NCI-H1930 (cell line): ENCODE measurements around the gene SERPINA3.
"Not testable (repeated sequence)": the region's sequence is repeated elsewhere in the genome, so short reads cannot be mapped to it uniquely, and the experiment has no call there.

ENCODE experiments used
- DNase-seq, 2 experiments: peaks; one replicate each; lab custom pipeline; 2025; lab: John Stamatoyannopoulos, UW

The SERPINA3 gene

DNA sequence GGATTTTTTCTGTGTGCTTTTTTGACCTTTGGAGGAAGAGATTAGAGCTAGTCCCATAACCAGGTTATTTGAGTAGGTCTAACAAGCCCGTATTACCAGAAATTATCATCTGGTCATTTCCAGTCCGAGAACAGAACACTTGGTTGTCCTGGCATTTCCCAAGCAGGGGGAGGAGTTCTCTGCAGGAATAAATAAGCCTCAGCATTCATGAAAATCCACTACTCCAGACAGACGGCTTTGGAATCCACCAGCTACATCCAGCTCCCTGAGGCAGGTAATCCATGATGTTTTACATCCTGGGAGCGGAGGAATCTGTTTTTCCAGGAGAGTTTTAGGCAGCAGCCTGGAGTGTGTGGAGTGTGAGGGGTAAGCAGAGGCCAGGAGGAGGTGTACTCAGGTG, at the start of gene SERPINA3:
SERPINA3 (plus strand) TSS at position 218 of the 400 bp plus-strand sequence. CDS start 2,051 bp downstream, outside the sequence.
- no peak for DNase-seq

DNA sequence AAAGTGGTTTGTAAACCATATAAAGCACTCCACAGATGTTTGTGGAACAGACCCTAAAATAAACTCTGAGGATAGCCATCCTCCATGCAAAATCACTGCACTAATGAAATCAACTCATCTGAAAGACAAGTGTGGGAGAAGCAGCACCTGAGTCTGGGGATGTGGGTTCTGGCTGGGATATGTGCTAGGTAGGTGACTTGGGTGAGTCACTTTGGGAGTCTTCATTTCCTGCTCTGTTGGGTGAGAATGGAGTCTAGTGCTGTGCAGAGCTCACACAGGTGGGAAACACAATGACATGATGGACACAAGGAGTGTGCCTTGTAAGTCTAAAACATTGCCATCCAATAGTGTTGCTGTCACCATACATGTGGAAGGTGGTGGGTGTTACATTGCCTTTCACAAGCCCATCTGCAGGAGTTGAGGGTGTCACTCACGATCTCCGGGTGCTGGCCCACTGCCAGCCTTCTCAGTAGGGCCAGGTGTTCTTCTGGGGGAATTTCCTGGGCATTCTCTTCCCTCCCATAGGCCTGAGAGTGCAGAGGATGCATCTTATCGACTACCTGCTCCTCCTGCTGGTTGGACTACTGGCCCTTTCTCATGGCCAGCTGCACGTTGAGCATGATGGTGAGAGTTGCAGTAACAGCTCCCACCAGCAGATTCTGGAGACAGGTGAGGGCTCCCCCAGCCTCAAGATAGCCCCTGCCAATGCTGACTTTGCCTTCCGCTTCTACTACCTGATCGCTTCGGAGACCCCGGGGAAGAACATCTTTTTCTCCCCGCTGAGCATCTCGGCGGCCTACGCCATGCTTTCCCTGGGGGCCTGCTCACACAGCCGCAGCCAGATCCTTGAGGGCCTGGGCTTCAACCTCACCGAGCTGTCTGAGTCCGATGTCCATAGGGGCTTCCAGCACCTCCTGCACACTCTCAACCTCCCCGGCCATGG, 49.0 kb upstream of the SERPINA3 start:
- DNase-seq: no peak

DNA sequence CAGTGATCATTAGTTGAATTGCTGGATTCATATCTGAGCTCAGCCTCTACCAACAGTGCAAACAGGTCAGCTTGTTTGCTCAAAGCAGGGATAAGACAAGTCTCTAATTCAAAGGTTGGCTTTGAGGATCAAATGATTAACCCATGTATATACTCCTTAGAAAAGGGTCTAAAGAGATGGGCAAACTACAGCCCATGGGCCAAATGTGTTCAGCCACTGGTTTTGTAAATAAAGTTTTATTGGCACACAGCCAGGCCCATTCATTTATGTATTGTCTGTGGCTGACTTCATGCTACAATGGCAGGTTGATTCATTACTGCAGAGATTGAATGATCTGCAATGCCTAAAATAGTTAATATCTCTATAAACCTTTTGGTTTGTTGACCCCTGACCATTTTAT, 47.8 kb upstream of the SERPINA3 start:
- no peak for DNase-seq

DNA sequence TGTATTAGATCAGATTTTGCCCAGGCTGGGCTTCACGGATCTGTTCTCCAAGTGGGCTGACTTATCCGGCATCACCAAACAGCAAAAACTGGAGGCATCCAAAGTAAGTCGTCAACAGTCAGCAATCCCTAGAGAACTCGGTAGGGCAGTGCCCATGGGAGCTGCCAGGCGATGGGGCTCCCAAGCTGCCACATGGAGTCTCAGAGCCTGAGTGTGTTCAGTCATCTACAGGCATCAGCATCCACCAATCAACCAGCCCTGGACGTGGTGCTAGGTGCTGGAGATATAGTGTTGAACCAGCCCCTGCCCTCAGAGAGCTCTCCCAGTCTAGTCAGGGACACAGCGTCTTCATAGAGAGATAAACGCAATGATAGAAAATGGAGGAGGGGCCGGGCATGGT, 44.0 kb upstream of the SERPINA3 start:
- DNase-seq: no peak

DNA sequence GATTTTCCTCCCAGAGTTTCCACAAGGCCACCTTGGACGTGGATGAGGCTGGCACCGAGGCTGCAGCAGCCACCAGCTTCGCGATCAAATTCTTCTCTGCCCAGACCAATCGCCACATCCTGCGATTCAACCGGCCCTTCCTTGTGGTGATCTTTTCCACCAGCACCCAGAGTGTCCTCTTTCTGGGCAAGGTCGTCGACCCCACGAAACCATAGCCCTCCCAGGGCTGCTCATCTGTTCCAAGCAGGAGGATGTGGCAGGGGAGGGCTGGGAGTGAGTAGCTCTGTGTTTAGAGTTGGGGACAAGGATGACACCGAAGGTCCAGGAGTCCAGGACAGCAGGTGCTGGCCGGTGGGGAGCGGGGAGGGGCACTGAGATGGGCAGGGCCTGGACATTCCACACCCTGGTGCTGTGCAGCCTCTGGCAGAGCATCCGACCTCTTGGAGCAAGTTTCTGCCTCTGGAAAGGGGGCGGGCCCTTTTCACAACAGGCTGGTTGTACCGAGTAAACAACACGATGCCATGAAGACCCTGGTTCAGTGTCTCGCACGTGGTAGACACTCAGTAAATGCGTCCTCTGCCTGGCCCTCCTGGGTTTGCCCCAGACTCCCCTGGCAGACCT, 42.7 kb upstream of the SERPINA3 start:
- DNase-seq: no peak

DNA sequence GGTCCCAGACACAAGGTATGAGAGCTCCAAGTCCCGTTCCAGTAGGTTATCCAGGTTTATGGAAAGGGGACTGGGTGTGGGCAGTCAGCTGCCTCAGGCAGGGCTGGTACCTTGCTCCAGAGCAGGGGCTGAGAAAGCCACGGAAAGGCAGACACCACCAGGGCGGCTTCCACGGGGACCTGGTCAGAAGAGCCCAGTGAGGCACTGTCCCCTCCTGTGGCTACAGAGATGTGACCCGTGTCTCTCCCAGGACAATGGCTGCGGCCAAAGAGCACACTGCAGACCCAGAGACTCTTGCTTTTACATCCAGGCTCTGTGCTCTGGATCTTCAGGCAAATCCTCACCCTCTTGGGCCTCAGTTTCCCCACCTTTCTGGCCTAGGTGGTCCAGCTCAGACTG, 42.2 kb upstream of the SERPINA3 start:
- no peak for DNase-seq

DNA sequence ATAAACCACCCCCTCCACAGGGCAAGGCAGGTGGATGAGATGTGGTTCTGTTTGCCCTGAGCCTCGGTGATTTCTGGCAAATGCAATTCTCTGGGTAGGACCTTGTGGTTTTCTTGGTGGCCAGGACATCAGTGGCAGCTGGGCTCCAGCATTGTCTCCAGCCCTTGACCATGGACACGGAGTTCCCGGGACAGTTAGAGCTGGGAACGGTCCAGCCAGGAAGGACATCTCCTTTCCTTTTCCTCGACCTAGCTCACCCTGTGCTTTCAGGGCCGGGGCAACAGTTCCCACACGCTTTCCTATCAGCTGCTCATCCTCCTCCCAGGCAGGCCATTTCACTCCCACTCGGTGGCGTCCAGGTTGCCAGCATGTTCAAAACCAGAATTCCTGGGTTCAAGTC, 41.8 kb upstream of the SERPINA3 start:
- no peak for DNase-seq

DNA sequence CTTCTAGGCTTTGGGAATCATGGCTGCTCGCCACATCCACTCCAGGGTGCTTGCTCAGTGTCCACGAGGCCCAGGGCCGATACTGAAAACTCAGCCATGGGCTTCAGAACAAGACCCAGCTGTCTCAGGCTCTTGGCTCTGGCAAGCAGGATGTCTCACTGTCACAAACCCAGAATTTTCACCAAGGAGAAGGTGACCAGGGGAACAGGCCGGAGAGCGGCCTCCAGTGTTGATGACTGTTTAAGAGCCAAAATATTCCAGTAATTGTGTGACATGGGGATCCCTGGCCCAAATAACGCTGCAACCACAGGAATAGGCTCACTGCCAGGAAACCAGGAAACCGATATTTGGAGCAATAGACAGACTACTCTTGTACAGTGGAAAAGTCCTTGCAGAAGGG, 40.8 kb upstream of the SERPINA3 start:
- DNase-seq: no peak

DNA sequence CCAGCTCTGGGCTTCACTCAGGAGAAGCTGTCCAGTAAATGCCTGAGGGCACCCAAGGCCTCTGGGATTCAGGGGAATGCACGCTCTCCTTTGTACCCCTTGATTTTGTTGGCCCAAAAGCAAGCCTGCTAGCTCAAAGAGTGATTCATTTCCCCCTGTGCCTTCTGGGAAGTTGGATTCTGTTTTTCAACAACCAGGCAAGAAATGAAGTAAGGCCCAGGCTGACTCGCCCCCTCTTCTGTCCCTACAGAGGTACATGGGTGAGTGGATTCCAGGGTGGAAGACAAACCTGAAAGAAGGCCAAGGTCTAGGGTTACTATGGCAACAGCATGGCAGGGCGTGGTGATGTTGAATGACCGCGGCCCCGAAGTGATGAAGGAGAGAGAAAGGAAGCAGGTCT, 40.2 kb upstream of the SERPINA3 start:
- DNase-seq: no peak

DNA sequence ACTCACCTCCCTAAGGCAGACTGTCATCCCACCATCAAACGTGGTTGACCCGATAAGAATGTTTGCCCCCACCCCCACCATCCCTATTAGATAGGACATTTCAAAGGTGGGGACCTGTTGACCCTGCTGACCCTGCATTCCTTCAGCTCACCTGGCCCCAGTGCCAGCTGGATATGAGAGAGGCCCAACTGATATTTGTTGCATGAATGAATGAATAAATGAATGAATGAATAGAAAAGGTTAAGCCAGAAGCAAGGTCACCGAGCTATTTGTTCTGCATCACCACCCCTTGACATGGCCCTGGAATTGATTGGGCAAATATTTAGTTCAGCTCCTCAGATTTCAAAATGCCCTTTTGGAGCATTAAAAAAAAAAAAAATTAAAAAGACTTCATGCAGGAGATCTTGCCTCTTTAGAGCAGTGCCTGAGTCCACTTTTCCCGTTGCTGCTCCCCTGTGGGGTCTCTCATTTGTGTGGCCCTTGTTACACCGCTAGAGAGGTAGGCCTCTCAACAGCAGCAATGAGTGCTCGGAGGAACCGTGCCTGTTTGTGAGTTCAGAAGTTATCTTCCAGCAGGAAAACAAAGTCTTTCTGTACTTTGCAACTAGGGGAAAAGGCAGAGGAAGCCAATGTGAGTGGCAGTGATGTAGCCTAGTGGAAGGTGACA, 39.4 kb upstream of the SERPINA3 start:
- no peak for DNase-seq

DNA sequence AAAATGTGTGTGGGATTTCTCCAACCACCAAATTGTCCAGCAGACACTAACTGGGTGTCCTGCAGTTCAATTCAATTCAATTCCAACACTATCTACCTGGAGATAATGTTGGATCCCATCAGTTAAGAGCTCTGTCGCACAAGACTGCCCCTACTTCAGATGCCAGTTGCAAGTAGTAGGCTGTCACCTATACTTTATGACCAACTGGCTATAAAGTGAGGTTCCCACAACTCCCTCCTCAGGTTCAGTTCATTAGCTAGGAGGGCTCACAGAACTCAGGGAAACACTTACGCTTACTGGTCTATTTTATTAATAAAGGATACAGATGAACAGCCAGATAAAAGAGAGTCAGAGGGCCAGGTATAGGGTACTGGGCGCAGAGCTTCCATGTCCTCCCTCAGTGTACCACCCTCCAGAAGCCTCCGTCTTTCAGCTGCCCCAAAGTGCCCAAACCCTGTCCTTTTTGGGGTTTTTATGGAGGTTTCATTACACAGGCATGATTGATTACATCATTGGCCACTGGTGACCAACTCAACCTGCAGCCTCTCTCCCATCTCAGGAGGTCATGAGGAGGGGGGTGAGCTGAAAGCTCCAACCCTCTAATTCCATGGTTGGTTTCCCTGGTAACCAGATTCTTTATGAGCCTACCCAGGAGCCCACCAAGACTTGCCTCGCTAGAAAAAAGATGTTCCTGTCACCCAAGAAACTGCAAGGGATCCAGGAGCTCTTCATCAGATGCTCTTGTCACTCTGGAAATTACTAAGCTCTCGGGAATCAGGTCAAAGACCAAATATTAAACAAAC, 38.5 kb upstream of the SERPINA3 start:
- DNase-seq: no peak

DNA sequence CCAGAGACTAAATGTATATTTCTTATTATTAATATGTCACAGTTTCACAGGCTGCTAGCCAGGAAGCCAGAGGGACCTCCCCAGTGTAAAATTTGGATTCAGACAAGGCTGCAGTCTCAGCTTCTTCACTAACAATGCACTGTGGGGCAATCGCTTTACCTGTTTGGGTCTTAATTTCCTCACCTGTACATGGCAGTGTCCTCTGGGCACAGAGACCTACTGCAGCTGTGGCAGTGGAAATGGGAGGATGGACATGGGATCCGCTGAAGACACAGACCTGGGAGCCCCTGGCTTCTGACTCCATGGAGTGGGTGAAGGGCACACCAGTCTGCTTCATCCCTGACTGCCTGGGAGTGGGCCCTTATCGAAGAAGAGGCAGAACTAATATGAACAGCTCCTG, 37.9 kb upstream of the SERPINA3 start:
- DNase-seq: no peak

DNA sequence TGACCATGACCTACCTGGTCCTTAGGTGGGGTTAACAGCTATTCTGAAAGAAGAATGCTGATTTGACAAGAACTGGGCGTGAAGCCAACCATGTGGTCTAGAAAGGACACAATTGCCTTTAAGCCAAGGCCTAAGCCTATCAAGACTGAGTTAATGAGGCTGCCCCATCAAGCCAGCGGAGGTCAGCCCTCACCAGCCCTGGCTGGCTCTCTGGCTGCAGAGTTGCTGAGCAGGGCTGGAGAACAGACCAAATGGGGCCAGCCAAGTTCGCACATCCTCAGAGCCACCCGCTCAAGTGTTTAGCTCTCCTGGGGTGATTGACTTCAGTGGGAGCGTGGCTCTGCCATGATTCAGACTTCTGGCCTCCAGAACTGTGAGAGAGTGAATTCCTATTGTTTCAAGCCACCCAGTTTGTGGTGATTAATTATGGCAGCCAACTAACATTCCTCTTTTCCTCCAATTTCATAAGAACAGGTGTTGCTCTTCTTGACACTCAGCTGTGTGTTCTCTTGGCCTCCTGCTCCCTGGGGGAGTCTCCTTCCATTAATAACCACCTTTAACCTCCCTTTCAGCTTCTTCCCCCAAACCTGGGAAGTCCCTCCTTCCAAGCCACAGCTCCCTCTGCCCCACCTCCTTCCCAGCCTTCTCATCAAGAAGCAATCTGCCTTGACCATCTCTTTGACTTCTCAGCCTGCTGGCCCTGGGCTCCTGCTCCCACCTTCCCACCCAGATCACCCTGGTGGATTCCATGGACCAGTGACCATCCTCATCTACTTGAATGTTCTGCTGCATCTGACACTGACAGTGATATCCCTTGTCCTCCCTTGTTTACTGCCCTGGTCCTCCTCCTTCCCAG, 36.2 kb upstream of the SERPINA3 start:
- DNase-seq: no peak

DNA sequence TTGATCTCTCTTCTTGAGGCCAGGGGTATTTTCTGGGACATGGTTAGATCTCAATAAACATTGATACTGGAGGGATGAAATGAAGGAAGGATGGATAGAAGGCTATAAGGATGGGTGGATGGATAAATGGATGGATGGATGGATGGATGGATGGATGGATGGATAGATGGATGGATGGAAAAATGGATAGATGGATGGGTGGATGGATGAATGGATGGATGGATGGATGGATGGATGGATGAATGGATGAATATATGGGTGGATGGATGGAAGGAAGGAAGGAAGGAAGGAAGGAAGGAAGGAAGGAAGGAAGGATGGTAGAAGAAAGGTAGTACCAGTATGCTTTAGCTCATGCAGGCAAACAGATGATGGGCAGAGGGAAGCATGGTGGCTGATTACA, 34.7 kb upstream of the SERPINA3 start:
- DNase-seq: not testable (repeated sequence)

DNA sequence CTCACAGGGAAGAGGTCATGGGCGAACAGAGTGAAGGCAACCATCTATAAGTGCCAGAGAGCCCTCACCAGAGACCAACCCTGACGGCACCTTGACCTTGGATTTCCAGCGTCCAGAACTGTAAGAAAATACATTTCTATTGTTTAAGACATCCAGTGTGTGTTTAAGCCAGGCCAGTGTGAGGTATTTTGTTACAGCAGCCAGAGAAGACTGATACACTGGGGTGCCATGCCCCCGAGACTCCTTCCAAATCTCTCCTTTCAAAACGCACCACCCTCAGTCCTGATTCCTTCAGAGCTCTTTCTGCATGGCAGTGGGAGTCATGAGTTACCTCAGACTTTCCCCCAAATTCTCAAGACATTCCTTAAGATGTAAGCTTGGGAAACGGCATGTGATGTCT, 33.5 kb upstream of the SERPINA3 start:
- DNase-seq: no peak

DNA sequence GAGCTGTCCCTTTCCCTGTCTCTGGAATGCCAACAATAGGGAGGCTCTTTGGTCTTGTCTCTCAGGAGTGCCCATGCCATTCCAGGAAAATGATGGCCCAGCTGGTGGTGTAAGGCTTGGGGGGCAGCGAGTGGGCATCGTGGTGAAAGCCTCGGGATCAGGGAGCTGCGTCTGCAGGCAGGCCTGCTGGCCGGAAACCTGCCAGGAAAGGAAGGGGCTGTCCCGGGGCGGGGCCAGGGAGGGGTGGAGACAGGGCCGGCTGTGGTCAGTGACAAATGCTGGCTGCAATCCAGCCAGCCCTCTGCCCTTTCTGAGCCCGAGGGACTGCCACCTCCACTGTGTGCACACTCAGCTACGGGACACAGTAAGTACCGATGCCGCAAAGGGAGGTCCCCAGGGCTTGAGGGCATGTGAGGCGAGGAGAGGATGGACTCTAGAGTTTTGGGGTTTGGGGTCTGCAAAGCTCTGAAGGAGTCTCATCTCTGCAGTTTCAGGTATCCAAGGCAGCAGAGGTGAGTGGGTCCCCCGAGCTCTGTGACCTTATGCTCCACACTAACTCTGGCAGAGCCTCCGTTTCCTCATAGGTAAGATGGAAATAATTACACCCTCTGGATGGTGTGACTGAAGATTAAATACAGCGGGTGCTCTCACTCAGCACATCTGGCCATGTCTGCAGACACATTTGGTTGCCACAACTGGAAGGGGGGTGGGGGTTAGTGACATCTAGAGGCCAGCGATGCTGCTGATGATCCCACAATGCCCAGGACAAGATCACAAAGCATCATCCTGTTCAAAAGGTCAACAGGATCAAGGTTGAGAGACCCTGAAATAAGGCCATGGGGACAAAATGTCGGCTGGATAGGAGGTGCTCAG, 30.8 kb upstream of the SERPINA3 start, which contains the start of gene SERPINA5:
SERPINA5 (plus strand) TSS at position 300 of the 873 bp plus-strand sequence. CDS start 5,937 bp downstream, outside the sequence.
- DNase-seq: no peak

DNA sequence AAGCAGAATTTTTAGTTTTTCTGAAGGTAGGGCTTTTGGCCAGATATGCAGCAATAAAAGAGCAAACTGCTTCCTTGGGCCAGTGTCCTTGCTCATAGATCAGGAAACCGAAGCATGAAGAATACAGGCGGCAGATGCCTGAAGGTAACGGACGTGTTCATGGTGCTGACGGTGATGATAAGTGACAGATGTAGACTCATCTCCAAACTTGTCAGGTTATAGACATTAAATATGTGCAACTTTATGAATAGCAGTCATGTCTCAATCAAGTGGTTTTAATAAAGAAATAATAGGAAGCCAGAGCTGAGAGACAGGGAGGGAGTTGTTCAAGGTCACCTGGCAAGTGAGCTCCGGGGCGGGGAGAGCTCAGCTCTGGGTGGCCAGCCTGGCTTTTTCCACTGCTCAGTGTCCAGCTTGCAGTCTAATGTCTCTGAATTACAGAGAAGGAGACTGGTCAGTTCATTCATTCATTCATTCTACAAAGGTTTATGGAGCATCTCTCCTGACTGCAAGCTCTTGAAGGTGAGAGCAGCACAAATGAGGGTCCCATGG, 29.9 kb upstream of the SERPINA3 start:
- no peak for DNase-seq

DNA sequence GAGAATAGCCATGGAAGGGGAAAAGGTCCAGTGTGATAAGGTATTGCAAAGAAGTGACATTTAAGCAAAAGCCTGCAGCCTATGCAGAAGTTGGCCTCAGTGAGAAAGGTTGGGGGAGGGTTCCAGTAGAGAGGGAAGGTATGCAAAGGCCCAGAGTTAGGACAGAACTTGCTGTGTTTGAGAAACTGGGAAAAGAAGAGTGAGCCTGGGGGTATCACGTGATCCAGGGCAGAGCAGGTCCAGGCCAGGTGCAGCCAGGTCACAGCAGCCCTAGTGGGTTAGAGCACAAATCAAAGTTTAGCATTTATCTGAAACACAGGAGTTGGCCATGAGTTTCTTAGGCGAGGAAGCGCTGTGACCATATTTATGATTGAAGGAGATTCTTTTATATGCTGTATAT, 29.3 kb upstream of the SERPINA3 start:
- no peak for DNase-seq

DNA sequence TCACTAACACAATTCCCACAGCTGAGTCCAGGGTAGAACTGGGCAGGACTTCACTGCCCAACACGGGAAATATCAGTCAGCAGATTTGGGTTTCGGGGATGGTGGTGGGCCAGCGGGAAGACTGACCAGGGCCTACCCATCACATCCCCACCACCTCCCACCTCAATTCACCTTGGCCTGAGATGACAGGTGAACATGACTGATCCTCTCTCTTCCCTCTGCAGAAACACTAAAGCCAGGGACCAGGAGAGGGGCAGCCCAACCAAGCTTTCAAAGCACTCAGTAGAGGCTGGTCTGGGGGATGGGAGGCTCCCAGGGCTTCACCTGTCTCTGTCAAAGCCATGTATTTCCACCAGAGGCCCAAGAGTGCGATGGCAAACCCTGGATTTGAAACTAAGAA, 28.6 kb upstream of the SERPINA3 start:
- no peak for DNase-seq
